A673 (cell line): ENCODE measurements around the gene RNF123. TPM values are rescaled to one million over a fixed set of nuclear protein-coding genes. Genes with fewer than 3 reads are reported as not detected.

ENCODE experiments used
- BruUV-seq: library from RNA; stranded (reverse); fragments of 400-500 nt; replicated peaks from 2 replicates; lab custom pipeline; 2021; lab: Mats Ljungman, UMichigan
- CTCF ChIA-PET: fragments of 300-600 bp; sonication (Branson Sonifier 250); formaldehyde crosslinking; loops from one replicate; lab custom pipeline; 2022; ENCODE audit warnings: antibody characterized with exemption; lab: Charles Lee
- POLR2A ChIA-PET: fragments of 300-600 bp; sonication (Branson Sonifier 250); formaldehyde crosslinking; loops from one replicate; lab custom pipeline; 2022; ENCODE audit warnings: antibody characterized with exemption; ENCODE audit not compliant: low non-redundant PET; lab: Charles Lee
- DNase-seq: peaks from one replicate; pipeline ENCODE4 v3.0.0-alpha.2; 2015; ENCODE audit warnings: low spot score
- H3K27ac ChIP-seq: fragments of 200-600 bp; sonication (generic); 2 replicates; pipeline ENCODE4 v1.5.1; 2016; ENCODE audit warnings: mixed run types, low read depth, mild to moderate bottlenecking, mixed read lengths, antibody characterized with exemption, low read length; ENCODE audit not compliant: poor library complexity, severe bottlenecking
- H3K27me3 ChIP-seq: fragments of 200-600 bp; sonication (generic); replicated peaks from 2 replicates; pipeline ENCODE4 v1.6.1; 2017; ENCODE audit warnings: mixed run types, low read depth, mild to moderate bottlenecking, mixed read lengths, antibody characterized with exemption, low read length; ENCODE audit not compliant: insufficient read depth, poor library complexity
- H3K36me3 ChIP-seq: fragments of 200-600 bp; sonication (generic); 2 replicates; pipeline ENCODE4 v1.6.1; 2016; ENCODE audit warnings: mixed run types, mild to moderate bottlenecking, mixed read lengths, antibody characterized with exemption, low read length; ENCODE audit not compliant: insufficient read depth, poor library complexity, severe bottlenecking
- H3K4me1 ChIP-seq: fragments of 200-600 bp; sonication (generic); 2 replicates; pipeline ENCODE4 v1.6.1; 2017; ENCODE audit warnings: mixed run types, mild to moderate bottlenecking, mixed read lengths, antibody characterized with exemption, low read length; ENCODE audit not compliant: insufficient read depth, poor library complexity, severe bottlenecking
- H3K4me3 ChIP-seq: fragments of 200-600 bp; sonication (generic); 2 replicates; pipeline ENCODE4 v1.5.1; 2016; ENCODE audit warnings: low read depth, mixed run types, mild to moderate bottlenecking, mixed read lengths, low read length; ENCODE audit not compliant: poor library complexity, severe bottlenecking
- H3K9me3 ChIP-seq: fragments of 200-600 bp; sonication (generic); 2 replicates; pipeline ENCODE4 v1.6.1; 2016; ENCODE audit warnings: mixed run types, low read depth, mild to moderate bottlenecking, mixed read lengths, antibody characterized with exemption, low read length; ENCODE audit not compliant: poor library complexity, severe bottlenecking
- EZH2 ChIP-seq: fragments of 200-600 bp; sonication (generic); IDR thresholded peaks from 2 replicates; pipeline ENCODE4 v1.6.1; 2017; ENCODE audit warnings: borderline replicate concordance, low read depth, mild to moderate bottlenecking, mixed read lengths, antibody characterized with exemption, low read length; ENCODE audit not compliant: poor library complexity, severe bottlenecking
- intact Hi-C: fragments of 100-400 bp; cut with micrococcal nuclease; formaldehyde crosslinking; loops from one replicate; pipeline ENCODE4 v1.10.0; 2022; ENCODE audit not compliant: unreplicated experiment
- total RNA-seq: library from RNA; stranded (reverse); gene quantifications from 2 replicates; pipeline ENCODE4 v1.2.3, GENCODE V29; 2021
- TF ChIP-seq, protein P1 (sequence below): fragments of 300-800, 200-600 bp; sonication (generic); conservative IDR thresholded peaks from 2 replicates; pipeline ENCODE4 v1.5.1; 2017; ENCODE audit warnings: low read depth, mild to moderate bottlenecking, antibody characterized with exemption, low read length, moderate library complexity, mixed read lengths

Gene RNF123
- total RNA-seq, 1 experiment from 2014 or later = 31.5 TPM

DNA sequence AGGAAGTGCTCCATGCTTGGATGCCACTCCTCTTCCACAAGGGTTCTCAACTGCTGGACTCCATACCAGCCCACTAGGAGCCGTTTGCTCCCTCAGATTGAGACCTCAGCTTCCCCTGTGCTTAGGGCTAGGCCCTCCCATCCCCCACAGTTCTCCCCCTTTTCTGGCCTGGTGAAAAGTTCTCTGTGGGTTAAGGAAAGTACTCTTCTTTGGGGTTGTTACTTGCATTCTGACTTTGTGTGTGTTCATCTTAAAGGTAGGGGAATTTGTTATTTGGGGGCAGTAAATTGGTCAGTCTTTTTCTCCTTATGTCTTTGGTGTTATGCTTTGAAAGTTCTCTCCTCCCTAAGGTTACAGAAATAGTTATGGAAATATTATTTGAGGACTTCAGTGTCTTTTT, 39.2 kb upstream of the RNF123 start:
- BruUV-seq = no TSS peak
- no peak for TF ChIP-seq EZH2
- TF ChIP-seq, protein P1, sequence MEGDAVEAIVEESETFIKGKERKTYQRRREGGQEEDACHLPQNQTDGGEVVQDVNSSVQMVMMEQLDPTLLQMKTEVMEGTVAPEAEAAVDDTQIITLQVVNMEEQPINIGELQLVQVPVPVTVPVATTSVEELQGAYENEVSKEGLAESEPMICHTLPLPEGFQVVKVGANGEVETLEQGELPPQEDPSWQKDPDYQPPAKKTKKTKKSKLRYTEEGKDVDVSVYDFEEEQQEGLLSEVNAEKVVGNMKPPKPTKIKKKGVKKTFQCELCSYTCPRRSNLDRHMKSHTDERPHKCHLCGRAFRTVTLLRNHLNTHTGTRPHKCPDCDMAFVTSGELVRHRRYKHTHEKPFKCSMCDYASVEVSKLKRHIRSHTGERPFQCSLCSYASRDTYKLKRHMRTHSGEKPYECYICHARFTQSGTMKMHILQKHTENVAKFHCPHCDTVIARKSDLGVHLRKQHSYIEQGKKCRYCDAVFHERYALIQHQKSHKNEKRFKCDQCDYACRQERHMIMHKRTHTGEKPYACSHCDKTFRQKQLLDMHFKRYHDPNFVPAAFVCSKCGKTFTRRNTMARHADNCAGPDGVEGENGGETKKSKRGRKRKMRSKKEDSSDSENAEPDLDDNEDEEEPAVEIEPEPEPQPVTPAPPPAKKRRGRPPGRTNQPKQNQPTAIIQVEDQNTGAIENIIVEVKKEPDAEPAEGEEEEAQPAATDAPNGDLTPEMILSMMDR = no peak
- intact Hi-C loops = no loop called here
- ChIA-PET POLR2A (no interaction called here), CTCF (no interaction called here)
- H3K27ac ChIP-seq = no peak overlapping the region
- H3K27me3 ChIP-seq = no peaks in the 10 kb centered on the region
- no peaks in the 10 kb centered on the region for H3K9me3 ChIP-seq
- no peaks in the 10 kb centered on the region for H3K36me3 ChIP-seq
- H3K4me3 ChIP-seq = no peak overlapping the region
- H3K4me1 ChIP-seq = no peaks in the 10 kb centered on the region
- DNase-seq = no peak

DNA sequence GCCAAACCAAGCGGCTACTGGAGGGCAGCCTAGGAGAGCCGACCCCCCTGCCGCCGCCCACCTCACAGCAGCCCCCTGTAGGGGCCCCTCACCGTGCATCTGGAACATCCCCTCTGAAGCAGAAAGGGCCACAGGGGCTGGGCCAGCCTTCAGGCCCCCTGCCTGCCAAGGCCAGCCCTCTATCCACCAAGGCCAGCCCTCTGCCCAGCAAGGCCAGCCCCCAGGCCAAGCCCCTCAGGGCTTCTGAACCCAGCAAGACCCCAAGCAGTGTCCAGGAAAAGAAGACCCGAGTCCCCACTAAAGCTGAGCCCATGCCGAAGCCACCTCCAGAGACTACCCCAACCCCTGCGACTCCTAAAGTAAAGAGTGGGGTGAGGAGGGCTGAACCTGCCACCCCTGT, 38.7 kb upstream of the RNF123 start:
- no TSS peak for BruUV-seq
- no peak overlapping the region for H3K27ac ChIP-seq
- TF ChIP-seq EZH2 = no peak
- TF ChIP-seq, protein P1 = no peak
- H3K27me3 ChIP-seq = no peaks in the 10 kb centered on the region
- H3K9me3 ChIP-seq = no peaks in the 10 kb centered on the region
- H3K36me3 ChIP-seq = no peaks in the 10 kb centered on the region
- no peak for DNase-seq
- ChIA-PET POLR2A (no interaction called here), CTCF (no interaction called here)
- intact Hi-C loops = no loop called here
- no peak overlapping the region for H3K4me3 ChIP-seq
- H3K4me1 ChIP-seq = no peaks in the 10 kb centered on the region

DNA sequence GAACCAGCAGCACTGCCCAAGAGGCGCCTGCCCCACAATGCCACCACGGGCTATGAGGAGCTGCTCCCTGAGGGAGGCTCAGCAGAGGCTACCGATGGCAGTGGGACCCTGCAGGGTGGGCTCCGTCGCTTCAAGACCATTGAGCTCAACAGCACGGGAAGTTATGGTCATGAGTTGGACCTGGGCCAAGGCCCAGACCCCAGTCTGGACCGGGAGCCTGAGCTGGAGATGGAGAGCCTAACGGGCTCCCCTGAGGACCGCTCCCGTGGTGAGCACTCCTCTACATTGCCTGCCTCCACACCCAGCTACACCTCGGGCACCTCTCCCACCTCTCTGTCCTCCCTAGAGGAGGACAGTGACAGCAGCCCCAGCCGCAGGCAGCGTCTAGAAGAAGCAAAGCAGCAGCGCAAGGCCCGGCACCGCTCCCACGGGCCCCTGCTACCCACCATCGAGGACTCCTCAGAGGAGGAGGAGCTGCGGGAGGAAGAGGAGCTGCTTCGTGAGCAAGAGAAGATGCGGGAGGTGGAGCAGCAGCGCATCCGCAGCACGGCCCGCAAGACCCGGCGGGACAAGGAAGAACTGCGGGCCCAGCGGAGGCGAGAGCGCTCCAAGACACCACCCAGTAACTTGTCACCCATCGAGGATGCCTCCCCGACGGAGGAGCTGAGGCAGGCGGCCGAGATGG, 37.0 kb upstream of the RNF123 start:
- H3K27me3 ChIP-seq = no peaks in the 10 kb centered on the region
- ChIA-PET POLR2A (no interaction called here), CTCF (no interaction called here)
- H3K9me3 ChIP-seq = no peaks in the 10 kb centered on the region
- intact Hi-C loops = no loop called here
- no peak for DNase-seq
- H3K4me1 ChIP-seq = no peaks in the 10 kb centered on the region
- H3K4me3 ChIP-seq = no peak overlapping the region
- TF ChIP-seq, protein P1 = no peak
- no peak for TF ChIP-seq EZH2
- no peak overlapping the region for H3K27ac ChIP-seq
- no peaks in the 10 kb centered on the region for H3K36me3 ChIP-seq
- BruUV-seq = no TSS peak
